Glomerular visceral epithelial cell (primary cell): ENCODE data around the gene MXRA8.
"Not testable (repeated sequence)": the region's sequence is repeated elsewhere in the genome, so short reads cannot be mapped to it uniquely, and the experiment has no call there.

Experiments used
- DNase-seq: peaks from one replicate; pipeline ENCODE4 v3.0.0-alpha.2; 2016; ENCODE audit errors: extremely low spot score

MXRA8 gene

GRCh38 chr1:1358433-1359271 lies at the start of gene MXRA8:
Gene MXRA8, minus strand, starts transcription at chr1:1358555. Its CDS starts 51 bp downstream, at chr1:1358504.
- no peak for DNase-seq

- peak; percentile 48 for DNase-seq
Observed at GRCh38 chr1:1407636-1408318, 49.4 kb upstream of the MXRA8 start.

GRCh38 chr1:1406821-1407635 lies 48.7 kb upstream of the MXRA8 start, which contains the start of gene MRPL20:
Gene MRPL20, minus strand, starts transcription at chr1:1407293. Its CDS starts 76 bp downstream, at chr1:1407217.
- peak; percentile 87 for DNase-seq

GRCh38 chr1:1406101-1406820 lies 47.9 kb upstream of the MXRA8 start:
- no peak for DNase-seq

- DNase-seq = no peak
Observed at GRCh38 chr1:1403653-1404052, 45.3 kb upstream of the MXRA8 start.

GRCh38 chr1:1402901-1403392 lies 44.6 kb upstream of the MXRA8 start:
- not testable (repeated sequence) for DNase-seq

- DNase-seq = peak; percentile 45
Observed at GRCh38 chr1:1402072-1402900, 43.9 kb upstream of the MXRA8 start.

GRCh38 chr1:1401457-1402010 lies 43.2 kb upstream of the MXRA8 start:
- DNase-seq = no peak

- DNase-seq = no peak
Observed at GRCh38 chr1:1400576-1401456, 42.5 kb upstream of the MXRA8 start.

GRCh38 chr1:1399872-1400575 lies 41.7 kb upstream of the MXRA8 start:
- peak; percentile 25 for DNase-seq

GRCh38 chr1:1399187-1399871 lies 41.0 kb upstream of the MXRA8 start, which contains the start of gene CCNL2:
Gene CCNL2, minus strand, starts transcription at chr1:1399335. Its CDS starts 29 bp downstream, at chr1:1399306.
- peak; percentile 99 for DNase-seq

- no peak for DNase-seq
Observed at GRCh38 chr1:1398677-1399186, 40.4 kb upstream of the MXRA8 start.

GRCh38 chr1:1397839-1398523 lies 39.6 kb upstream of the MXRA8 start:
- no peak for DNase-seq

GRCh38 chr1:1395166-1395565 lies 36.8 kb upstream of the MXRA8 start:
- DNase-seq = no peak

- DNase-seq = no peak
Observed at GRCh38 chr1:1394116-1394515, 35.8 kb upstream of the MXRA8 start.

- DNase-seq = no peak
Observed at GRCh38 chr1:1393428-1393827, 35.1 kb upstream of the MXRA8 start.

GRCh38 chr1:1393014-1393413 lies 34.7 kb upstream of the MXRA8 start:
- no peak for DNase-seq
